NCI-H748 (cell line): Measurements from ENCODE around the gene CES4A.
"Not testable (repeated sequence)": the region's sequence is repeated elsewhere in the genome, so short reads cannot be mapped to it uniquely, and the experiment has no call there.

Experiments
- DNase-seq: peaks from one replicate; lab custom pipeline; 2025; ENCODE audit not compliant: unreplicated experiment; lab: John Stamatoyannopoulos, UW

Gene CES4A

DNA sequence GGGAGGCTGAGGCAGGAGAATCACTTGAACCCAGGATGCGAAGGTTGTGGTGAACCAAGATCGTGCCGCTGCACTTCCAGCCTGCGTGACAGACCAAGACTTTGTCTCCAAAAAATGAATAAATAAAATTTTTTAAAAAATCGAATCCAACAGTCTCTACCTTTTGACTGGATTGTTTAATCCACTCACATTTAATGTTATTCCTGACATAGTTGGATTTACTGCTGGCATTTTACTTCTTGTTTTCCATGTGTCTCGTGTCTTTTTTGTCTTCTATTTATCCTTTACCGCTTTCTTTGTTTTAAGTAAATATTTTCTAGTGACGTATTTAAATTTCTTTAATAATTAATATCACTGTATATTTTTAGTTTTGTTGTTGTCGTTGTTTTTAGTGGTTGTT lies 5.4 kb upstream of the CES4A start:
- no peak for DNase-seq

DNA sequence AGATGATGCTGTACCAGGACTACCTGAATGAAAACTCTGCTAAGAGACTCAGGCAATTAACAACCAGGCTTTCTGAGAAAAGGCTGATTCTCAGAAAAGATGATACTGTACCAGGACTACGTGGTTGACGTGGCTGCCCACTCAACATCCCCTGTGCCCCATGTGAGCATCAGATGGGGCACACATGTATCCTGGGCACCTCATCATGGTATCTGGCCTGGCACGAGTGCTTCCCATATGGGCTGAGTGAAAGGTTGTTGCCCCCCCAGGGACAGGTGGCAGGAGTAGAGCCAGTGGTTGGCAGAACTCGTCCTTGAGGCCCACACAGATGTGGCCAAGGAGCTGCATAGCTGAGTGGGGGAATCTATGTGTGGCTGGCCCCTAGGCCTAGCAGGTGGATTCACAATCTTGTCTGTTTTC lies 3.5 kb upstream of the CES4A start:
- DNase-seq = no peak

DNA sequence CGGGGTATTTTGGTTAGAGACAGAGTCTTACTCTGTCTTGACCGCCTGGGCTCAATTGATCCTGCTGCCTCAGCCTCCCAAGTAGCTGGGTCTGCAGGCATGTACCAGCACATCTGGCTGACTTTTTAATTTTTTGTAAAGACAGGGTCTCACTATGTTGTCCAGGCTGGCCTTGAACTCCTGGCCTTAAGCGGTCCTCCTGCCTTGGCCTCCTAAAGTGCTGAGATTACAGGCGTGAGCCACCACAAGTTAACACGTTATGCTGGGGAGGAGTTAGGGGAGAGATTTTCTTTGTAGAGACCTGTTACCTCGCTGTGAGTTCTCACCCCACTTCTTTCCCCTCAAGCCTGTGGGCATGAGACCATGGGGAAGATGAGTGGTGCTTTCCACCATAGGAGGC lies 1.8 kb upstream of the CES4A start:
- no peak for DNase-seq

DNA sequence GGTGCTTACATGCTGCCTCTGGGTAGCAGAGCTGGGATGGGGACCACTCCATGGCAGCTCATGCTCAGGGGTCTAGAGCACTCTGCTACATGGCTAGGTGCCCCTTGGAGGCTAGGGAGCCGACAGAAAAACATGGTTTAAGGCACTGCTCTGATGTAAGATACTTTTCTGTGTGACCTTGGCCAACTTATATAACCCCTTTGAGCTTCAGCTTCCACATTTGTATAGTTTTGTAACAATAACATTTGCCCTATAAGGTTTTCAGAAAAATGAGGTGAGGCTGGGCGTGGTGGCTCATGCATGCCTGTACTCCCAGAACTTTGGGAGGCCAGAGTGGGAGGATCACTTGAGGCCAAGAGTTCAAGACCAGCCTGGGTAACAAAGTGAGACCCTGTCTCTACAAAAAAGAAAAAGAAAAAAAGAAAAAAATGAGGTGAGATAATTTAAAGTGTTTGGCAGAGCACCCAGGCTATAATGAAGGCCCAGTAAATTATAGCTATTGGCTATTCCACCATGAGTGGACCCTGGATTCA lies 3.2 kb downstream of the CES4A start:
- no peak for DNase-seq

DNA sequence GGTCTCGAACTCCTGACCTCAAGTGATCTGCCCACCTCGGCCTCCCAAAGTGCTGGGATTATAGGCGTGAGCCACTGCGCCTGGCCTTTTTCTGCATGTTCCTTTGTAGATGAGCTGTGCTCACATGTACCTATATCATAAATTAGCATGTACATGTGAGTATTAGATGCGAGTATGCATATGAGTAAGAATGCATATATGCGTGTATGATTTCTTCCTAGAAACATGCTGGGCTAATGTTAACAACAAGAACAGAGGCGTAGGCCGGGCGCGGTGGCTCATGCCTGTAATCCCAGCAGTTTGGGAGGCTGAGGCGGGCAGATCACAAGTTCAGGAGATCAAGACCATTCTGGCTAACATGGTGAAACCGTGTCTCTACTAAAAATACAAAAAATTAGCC lies 5.2 kb downstream of the CES4A start:
- not testable (repeated sequence) for DNase-seq

DNA sequence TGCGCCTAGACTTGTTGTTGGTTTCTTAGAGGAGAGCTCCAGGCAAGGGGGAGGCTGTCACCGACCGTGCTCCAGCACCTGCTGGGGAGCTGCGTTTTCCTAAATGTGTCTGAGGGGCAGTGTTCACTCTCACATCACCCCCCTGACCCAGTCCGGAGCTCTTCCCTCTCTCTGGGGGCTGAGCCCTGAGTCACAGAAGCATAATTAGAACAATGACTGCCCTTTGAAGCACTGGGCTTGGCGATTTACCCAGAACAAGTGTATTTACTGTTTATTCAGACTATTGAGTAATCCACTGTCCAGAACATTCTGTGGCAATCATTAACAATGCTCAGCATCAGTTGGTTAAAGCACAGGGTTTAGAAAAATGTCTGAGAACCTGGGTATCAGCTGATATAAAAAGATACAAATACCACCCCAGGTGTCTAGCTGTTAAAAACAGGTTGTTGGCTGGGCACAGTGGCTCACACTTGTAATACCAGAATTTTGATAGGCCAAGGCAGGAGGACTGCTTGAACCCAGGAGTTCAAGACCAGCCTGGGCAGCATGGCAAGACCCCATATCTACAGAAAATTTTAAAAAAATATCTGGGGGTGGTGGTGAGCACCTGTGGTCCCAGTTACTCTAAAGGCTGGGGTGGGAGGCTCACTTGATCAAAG lies 8.1 kb downstream of the CES4A start:
- no peak for DNase-seq

DNA sequence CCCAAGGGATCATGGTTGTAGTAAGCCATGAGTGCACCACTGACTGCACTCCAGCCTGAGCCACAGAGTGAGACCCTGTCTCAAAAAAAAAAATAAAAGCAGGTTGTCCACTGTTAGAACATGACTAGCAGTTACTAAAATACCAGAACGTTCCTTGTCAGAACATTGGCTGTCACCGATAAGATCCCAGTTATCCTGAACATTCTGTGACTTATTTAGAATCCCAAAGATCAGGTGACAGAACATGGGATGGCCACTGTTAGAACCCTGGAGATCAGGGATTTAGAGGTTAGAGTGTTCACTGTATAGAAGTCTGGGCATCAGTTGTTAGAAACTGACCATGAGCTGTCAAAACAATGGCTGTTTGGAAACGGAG lies 8.6 kb downstream of the CES4A start:
- no peak for DNase-seq

DNA sequence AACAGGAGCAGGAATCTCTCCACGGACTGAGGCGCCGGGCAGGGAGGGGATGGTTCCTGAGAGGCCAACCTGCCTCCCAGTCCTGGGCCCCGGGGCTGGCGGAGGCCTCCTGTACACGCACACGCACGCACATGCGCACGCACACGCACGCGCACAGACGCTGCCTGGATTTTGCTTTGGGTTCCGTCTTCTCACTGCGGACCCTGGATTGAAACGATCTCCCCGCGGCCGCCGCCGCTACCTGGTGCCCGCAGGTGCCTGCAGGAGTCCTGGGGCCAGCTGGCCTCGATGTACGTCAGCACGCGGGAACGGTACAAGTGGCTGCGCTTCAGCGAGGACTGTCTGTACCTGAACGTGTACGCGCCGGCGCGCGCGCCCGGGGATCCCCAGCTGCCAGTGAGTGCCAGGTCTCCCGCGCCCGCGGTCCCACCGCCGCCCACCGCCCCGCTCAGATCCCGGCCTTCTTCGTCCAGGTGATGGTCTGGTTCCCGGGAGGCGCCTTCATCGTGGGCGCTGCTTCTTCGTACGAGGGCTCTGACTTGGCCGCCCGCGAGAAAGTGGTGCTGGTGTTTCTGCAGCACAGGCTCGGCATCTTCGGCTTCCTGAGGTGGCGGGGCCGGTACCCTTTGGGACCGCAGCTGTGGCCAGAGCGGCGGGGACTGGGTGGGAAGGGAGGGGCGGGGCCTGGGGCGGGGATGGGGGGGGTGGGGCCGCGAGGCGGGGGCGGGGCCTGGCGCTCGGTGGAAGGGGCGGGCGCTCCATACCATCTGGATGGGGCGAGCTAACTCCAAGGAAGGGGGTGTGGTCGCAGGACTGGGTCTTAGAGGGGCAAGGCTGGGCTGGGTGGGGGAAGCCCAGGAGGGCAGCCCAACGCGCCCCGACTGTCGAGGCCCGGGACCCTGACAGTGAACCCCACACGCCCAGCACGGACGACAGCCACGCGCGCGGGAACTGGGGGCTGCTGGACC lies 12.3 kb downstream of the CES4A start:
- peak; percentile 83 for DNase-seq

DNA sequence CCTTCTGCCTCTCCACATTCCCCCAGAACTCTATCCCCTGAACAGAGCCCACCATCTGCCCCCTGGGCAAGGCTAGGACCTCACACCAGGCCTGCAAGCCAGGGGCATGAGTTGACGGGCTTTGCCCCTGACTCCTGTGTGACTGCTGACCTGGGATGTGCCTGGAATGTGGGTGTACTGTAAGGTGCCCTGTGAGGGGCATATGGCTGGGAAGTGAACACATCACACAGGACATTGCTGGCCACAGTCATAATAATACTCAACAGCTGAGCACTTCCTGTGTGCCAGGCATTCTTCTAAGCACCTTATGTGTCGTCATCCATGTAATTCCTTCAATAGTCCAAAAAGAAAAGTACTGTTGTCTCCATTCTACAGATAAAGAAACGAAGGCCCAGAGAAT lies 13.3 kb downstream of the CES4A start:
- no peak for DNase-seq

DNA sequence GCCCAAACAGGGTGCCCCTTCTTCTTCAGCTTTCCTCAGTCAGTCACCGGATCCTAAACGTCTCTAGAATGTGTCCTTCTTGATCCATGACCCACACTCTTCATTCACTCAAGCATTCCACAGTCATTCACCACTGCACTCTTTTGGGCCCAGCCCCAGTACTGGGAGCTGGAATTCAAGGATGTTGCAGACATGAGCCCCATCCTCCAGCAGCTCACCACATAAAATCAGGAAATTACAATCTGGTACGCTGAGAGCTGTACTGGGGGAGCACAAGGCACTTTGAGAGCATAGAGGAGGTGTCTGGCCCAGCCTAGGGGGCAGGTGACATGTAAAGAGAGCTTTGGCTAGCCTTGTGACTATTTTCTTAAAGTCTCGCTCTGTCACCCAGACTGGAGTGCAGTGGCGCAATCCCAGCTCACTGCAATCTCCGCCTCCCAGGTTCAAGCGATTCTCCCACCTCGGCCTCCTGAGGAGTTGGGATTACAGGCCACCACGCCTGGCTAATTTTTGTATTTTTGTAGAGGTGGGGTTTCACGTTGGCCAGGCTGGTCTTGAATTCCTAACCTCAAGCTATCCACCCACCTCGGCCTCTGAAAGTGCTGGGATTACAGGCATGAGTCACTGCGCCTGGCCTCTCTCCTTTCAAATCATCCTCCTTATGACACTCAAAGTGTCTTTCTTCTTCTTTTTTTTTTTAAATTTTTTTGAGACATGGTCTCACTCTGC lies 18.7 kb downstream of the CES4A start:
- no peak for DNase-seq

DNA sequence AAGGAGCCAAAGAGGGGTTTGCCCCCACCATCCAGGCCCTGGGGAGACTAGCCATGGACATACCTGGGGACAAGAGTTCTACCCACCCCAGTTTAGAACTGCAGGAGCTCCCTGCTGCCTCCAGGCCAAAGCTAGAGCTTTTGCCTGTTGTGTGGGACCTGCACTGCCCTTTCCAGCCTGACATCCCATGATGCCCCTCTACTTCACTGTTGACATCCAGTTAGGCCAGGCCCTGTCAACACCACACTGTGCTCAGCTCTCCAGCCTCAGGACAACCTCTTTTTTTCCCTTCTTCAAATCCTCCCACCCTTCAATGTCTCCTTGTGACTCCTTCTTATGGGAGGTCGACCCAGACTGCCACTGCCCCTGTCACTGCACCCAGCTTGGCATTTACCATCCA lies 20.8 kb downstream of the CES4A start:
- DNase-seq = no peak

DNA sequence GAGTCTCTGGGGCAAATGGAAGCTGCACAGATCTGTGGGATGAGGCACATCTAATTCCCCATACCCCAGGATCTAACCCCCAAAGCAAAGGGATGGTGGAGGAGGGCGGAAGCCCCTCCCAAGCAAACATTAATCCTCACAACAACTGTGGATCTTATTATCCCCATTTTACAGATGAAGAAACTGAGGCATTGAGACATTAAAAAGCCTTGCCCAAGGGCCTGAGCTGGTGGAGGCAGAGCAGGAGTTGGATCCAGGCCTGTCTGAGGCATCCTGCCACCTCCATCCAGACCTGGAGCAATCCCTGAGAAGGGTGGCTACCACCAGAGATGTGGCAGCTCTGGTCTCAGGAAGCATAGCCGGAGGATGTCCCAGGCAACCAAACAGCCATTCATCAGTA lies 22.9 kb downstream of the CES4A start:
- no peak for DNase-seq

DNA sequence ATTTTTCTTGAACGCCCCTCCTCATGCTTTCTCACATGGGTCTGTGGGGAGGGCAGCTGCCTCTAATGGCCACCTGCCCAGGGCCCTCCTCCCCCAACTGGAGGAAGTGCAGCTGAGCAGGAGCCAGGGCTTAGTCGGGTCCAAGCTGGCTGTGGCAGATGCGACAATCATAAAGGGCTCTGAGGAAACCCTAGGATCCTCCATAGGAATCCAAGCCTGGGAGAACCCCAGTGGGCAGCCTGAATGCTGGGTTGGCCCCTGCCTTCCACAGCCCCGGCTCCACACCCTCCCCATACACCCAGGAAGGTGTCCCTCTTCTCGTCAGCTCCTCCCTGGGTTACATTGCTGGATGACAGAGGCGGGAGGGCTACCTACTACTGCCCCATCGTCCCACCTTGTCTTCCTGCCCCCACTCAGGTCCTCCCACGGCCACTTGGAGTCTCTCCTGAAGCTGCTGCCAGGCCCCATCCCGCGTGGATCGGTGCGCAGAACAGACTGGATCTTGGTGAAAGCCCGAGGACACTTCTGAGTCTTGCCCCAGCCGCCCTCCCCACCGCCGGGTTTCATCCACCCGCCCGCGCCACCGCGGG lies 24.9 kb downstream of the CES4A start:
- peak; percentile 29 for DNase-seq

DNA sequence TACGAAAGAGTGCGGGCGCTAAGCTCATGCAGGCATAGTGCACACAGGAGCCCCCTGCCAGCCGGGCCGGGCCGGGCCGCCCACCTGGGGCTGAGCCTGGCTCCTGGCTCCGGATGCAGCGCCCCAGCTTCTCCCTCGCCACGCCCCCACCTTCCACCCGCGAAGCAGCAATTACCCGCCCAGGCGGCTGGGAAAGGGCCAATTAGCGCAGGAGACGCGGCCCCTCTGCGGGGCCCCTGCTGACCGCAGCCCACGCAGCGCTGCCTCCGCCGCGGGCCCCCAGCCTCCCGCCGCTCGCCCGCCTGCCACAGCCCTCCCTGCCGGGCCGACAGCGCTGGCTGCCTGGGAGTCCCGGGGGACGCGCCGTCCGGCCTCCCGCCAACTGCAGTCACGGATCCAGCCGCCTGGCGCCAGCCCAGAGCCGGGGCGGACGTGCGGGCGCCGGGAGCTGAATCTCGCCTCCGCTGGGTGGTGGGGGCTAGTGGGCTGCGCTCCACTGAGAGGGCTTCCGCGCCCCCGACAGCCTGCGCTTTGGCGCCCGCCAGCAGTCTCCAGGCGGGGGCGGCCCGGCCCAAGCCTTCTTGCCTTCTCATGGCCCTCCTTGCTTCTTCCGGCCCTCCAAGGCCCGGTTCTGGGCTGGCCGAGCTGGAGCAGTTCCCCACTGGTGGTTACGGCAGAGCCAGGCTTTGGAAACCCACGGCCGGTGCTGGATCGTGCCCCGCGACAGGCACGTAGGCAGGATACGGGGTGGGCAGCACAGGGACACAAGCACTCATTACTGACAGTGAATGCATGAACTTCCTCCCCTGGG lies 25.6 kb downstream of the CES4A start:
- peak; percentile 71 for DNase-seq

DNA sequence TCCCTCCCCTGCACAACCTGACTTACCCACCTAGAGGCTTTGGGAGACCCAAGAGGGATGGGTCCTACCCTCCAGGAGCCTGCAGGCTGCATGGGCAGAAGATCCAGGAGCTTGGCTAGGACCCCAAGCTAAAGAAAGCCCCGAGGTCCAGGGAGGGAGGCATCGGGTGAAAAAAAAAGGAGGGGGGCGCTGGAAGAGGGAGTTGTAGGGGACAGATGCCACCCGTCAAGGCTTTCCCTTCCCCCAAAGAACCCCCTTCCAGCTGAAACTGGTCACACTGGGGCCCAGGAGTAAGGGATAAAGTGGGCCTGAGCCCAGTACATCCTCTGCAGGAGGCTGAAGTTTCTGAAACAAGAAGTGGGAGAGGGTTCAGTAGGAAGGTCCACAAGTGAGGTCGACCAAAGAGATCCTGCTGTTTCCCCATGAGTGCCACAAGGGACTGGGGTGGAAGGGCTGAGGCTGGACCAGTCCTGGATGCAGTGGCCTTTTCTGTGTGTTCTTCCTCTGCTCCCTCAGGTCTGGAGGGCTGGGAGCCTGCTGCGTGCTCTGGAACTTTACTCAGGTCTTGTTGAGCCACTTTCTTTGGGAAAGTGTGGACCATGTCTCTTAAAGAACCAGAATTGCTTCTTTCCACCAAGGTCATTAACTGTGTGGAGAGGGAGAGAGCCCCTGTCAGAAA lies 26.4 kb downstream of the CES4A start:
- peak; percentile 3 for DNase-seq

DNA sequence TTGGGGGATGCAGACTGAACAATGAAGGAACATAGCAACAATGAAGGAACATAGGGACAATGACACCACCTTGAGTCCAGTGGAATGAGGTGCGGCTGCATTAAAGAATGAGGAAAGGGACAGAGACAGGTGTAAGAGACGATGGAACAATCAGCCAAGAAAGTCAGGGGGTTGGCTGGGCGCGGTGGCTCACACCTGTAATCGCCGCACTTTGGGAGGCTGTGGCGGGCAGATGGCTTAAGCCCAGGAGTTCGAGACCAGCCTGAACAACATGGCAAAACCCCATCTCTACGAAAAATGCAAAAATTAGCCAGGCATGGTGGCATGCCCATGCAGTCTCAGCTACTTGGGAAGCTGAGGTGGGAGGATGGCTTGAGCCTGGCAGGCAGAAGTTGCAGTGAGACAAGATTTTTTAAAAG lies 26.9 kb downstream of the CES4A start:
- DNase-seq = no peak

DNA sequence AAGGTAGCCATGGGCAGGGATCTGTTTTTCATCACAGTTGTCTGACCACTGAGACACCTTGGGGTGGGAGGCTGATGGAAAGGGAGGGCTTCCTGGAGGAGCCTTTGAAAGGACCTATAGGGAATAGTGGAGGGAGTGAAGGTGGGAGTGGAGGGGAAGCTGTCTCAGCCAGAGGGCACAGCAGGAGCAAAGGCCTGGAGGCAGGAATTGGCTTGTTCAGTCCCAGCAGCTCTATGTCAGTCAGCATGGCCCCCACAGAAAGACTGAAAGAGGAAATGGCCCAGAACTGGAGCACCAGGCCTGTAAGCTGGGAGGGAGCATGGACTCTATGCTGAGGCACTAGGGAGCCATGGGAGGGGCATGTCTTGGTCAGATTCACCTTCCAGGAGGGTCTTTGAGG lies 27.8 kb downstream of the CES4A start:
- DNase-seq = no peak

DNA sequence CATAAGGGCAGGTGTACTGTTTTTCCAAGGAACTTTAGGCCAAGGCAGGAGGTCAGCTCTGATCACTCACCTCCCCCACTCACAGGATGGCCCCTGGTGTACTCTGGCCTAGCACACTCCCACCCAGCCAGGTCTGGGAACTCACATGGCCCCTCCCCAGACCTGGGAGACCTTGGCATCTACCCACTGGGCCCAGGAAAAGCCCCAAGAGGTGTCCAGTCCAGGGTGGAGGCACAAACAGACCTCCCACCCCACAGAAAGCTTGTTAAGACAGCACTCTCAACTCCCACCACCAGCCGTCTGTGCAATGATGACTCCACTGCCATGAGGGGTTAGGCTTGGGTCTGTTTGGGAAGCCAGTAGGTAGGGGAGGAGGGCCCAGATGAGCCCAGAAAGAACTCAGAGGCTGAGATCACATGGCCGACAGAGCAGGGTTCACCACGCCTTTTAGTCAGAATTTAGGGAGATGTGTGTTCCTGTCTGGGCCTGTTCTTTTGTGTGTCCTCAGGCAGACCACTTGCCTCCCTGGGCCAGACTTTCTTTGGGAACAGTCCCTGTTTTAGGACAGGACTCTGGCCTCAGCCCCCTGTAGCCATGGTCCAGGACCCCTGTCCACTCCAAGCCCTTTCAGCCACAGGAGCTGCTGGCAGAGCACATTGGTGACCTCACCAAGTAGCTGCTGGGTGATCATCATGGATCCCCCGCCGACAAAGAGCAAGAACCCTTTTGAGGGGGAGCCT lies 28.5 kb downstream of the CES4A start:
- no peak for DNase-seq

DNA sequence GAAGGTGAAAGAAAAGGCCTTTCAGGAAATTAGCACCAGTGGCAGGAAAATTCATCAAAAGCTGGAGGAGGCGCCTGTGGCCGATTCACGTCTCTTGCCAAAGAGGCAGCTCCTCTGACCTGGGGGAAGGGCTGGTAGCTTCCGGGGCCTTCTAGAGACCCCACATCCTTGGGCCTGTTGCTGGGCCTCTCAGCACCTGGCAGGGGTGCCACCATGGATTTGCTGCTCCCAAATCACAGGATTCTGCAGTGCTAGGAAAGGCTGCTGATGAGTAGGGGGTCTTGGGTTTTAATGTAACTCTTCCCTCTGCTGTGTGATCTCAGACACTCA lies 29.0 kb downstream of the CES4A start:
- DNase-seq = no peak
